GM19025 (cell line): ENCODE measurements around the gene ANKRD30B.
"Not testable (repeated sequence)": the region's sequence is repeated elsewhere in the genome, so short reads cannot be mapped to it uniquely, and the experiment has no call there.

Experiments
- ATAC-seq: cut with Tn5 transposase; IDR thresholded peaks from one replicate; pipeline ENCODE4 v1.9.1; 2021; ENCODE audit warnings: mild to moderate bottlenecking, low read depth, moderate library complexity; ENCODE audit not compliant: unreplicated experiment

Gene ANKRD30B

GRCh38 chr18:14841607-14842006, 93.6 kb downstream of the ANKRD30B start:
- ATAC-seq: not testable (repeated sequence)

DNA sequence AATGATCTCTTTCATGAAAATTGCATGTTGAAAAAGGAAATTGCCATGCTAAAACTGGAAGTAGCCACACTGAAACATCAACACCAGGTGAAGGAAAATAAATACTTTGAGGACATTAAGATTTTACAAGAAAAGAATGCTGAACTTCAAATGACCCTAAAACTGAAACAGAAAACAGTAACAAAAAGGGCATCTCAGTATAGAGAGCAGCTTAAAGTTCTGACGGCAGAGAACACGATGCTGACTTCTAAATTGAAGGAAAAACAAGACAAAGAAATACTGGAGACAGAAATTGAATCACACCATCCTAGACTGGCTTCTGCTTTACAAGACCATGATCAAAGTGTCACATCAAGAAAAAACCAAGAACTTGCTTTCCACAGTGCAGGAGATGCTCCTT, 103.6 kb downstream of the ANKRD30B start:
- ATAC-seq: not testable (repeated sequence)

GRCh38 chr18:14855634-14856033, 107.7 kb downstream of the ANKRD30B start:
- ATAC-seq: not testable (repeated sequence)

GRCh38 chr18:14856256-14856655, 108.3 kb downstream of the ANKRD30B start:
- ATAC-seq: not testable (repeated sequence)

DNA sequence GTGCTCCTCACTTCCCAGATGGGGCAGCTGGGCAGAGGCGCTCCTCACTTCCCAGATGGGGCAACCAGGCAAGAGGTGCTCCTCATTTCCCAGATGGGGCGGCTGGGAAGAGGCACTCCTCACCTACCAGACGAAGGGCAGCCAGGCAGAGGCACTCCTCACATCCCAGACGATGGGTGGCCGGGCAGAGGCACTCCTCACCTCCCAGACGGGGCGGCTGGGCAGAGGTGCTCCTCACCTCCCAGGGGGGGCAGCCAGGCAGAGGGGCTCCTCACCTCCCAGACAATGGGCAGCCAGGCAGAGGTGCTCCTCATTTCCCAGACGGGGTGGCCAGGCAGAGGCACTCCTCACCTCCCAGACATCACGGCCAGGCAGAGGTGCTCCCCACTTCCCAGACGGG, 110.5 kb downstream of the ANKRD30B start:
- ATAC-seq: not testable (repeated sequence)

DNA sequence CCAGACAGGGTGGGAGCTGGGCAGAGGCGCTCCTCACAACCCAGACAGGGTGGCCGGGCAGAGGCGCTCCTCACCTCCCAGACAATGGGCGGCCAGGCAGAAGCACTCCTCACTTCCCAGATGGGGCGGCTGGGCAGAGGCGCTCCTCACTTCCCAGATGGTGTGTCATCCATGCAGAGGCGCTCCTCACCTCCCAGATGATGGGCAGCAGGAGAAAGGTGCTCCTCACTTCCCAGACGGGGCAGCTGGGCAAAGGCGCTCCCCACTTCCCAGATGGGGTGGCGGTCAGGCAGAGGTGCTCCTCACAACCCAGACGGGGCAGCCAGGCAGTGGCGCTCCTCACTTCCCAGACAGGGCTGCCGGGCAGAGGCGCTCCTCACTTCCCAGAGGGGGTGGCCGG, 112.0 kb downstream of the ANKRD30B start:
- not testable (repeated sequence) for ATAC-seq

- not testable (repeated sequence) for ATAC-seq
Measured at GRCh38 chr18:14866426-14866825, 118.5 kb downstream of the ANKRD30B start.

DNA sequence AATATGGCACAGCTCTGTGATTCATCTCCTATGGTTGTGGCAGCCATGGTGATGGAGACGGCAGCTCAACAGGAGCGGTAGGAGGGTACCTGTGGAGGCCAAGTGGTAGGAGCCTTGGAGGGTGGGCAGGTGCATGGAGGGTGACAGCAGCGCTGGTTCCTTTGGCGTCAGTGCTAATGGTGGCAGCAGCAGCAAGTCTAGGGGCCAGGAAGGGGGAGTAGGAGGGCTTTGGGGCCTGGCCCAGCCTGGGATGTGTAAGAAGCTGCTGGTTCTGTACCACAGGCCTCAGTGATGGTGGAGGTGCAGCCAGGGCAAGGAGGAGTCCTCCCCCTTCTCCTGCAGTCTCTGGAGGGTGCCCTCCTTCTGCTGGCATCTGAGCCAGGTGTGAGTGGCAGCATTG, 120.0 kb downstream of the ANKRD30B start:
- ATAC-seq: not testable (repeated sequence)

DNA sequence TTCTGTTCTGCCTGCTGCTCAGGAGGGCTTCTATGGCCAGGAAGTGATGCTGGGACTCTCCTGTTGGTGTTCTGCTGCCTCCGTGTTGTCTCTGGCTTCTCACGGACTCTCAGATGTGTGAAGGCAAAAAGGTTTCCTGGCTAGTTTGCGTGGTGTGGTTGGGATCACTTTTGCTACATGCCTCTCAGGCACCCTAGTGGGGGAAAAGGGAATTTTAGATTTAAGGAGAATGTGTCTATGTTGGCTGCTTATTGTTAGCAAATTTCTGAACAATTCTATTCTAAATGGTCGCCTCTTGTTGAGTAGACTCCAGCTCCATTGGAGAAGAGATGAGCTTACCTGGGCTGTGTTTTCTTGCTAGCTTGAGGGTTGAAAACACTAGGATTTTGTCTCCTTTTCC, 120.9 kb downstream of the ANKRD30B start:
- not testable (repeated sequence) for ATAC-seq

GRCh38 chr18:14878826-14879225, 130.9 kb downstream of the ANKRD30B start:
- not testable (repeated sequence) for ATAC-seq

DNA sequence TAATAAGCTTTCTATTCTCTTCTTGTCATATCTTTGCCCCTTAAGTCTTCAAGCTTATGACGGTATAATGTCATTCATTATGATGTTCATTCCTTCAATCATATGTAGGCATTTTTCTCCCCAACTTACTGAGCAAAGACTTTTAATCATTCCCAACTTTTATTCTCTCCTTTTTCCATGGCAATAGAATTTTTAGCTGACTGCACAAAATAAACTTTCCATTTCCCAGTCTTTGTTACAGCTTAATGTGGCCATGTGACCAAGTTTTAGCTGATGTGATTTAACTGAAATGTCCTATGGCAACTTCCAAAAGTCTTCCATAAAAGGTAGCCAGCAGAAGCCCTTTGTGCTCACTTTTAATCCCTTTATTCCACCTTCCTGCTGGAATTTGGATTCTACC, 152.5 kb downstream of the ANKRD30B start:
- ATAC-seq: no peak
